Measurements from ENCODE around the gene CSAG1. TPM values are rescaled to one million over a fixed set of nuclear protein-coding genes. Genes with fewer than 3 reads are reported as not detected.
"Not testable (repeated sequence)": the region's sequence is repeated elsewhere in the genome, so short reads cannot be mapped to it uniquely, and the experiment has no call there.

CSAG1 gene
- polyA plus RNA-seq, 4 donors = not detected

DNA sequence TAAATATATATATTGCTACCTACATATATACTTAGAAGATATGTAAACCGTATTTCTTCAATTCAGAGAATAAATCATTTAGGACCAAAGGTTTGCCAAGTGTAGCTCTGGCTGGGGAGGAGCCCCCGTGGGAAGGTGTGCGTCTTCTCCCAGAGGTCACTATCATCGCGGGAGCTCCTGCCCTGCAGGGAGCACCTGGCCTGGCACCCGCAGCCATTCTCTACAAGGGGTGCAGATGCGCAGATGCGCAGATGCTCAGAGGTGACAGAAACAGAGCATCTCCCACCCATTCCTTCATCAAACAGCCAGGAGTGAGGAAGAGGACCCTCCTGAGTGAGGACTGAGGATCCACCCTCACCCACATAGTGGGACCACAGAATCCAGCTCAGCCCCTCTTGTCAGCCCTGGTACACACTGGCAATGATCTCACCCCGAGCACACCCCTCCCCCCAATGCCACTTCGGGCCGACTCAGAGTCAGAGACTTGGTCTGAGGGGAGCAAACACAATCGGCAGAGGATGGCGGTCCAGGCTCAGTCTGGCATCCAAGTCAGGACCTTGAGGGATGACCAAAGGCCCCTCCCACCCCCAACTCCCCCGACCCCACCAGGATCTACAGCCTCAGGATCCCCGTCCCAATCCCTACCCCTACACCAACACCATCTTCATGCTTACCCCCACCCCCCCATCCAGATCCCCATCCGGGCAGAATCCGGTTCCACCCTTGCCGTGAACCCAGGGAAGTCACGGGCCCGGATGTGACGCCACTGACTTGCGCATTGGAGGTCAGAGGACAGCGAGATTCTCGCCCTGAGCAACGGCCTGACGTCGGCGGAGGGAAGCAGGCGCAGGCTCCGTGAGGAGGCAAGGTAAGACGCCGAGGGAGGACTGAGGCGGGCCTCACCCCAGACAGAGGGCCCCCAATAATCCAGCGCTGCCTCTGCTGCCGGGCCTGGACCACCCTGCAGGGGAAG lies 19.4 kb downstream of the CSAG1 start, which contains the start of gene MAGEA2B:
MAGEA2B (plus strand) TSS at position 814 of the 973 bp plus-strand sequence. CDS start 2,479 bp downstream, outside the sequence.
- not testable (repeated sequence) for FAIRE-seq; H3K27me3 ChIP-seq (ENCODE audit: control insufficient read depth in 3 of 3, insufficient read depth in 3 of 3, low read length in 3 of 3); H3K27ac ChIP-seq (ENCODE audit: low read depth in 1 of 3, low read length in 2 of 3); DNase-seq; H3K4me3 ChIP-seq (ENCODE audit: low read depth in 1 of 3, low read length in 3 of 3); H3K4me1 ChIP-seq (ENCODE audit: control insufficient read depth in 3 of 3, insufficient read depth in 2 of 3, low read depth in 1 of 3, low read length in 2 of 3); H3K36me3 ChIP-seq (ENCODE audit: control insufficient read depth in 3 of 3, insufficient read depth in 2 of 3, low read depth in 1 of 3, low read length in 3 of 3); H3K9me3 ChIP-seq (ENCODE audit: control insufficient read depth in 2 of 2, insufficient read depth in 1 of 2, low read depth in 1 of 2, low read length in 1 of 2)
- no CpG with 5 or more reads among the region's 35 CpGs for WGBS, 3 donors

DNA sequence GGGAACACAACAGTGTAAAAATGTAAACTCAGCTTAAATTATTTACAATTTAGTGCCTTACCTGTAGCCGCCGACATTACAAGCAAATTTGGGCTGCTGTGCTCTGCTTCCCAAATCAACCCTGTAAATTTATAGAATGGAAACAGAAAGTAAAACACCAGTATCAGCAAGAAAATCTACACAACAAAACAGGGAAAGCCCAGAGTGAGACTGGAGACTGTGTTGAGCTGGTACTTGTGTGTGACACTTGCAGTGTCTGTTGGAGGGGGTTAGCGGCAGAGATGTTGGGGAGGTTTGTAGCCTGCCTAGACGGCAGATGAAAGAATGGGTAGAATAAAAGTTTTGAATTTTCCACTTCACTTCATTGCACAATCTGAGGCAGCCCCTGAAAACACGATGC lies 20.3 kb downstream of the CSAG1 start:
- FAIRE-seq = peak; percentile 62
- H3K27ac ChIP-seq (ENCODE audit: low read depth in 1 of 3, low read length in 2 of 3); H3K9me3 ChIP-seq (ENCODE audit: control insufficient read depth in 2 of 2, insufficient read depth in 1 of 2, low read depth in 1 of 2, low read length in 1 of 2); H3K36me3 ChIP-seq (ENCODE audit: control insufficient read depth in 3 of 3, insufficient read depth in 2 of 3, low read depth in 1 of 3, low read length in 3 of 3); H3K27me3 ChIP-seq (ENCODE audit: control insufficient read depth in 3 of 3, insufficient read depth in 3 of 3, low read length in 3 of 3); DNase-seq; H3K4me1 ChIP-seq (ENCODE audit: control insufficient read depth in 3 of 3, insufficient read depth in 2 of 3, low read depth in 1 of 3, low read length in 2 of 3); H3K4me3 ChIP-seq (ENCODE audit: low read depth in 1 of 3, low read length in 3 of 3): not testable (repeated sequence)
- WGBS, 3 donors = no CpG with 5 or more reads among the region's 5 CpGs

DNA sequence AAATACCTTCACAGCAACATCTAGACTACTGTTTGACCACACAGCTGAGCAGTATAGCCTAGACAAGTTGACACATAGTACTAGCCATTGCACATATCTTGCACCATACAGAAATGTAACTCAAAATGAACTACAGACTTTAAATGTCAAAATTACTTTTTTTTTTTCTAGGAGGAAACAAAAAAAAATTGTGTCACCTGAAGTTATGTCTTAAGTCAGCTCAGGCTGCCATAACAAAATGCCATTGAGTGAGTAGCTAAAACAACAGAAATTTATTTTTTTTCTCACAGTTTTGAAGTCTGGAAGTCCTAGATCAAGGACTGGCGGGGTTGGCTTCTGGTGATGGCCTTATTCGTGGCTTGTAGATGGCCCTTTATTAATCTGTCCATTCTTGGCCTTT lies 24.3 kb downstream of the CSAG1 start, which contains the start of gene CSAG2:
CSAG2 (minus strand) TSS at position 101 of the 400 bp plus-strand sequence. CDS start 161 bp downstream, outside the sequence.
- not testable (repeated sequence) for H3K9me3 ChIP-seq (ENCODE audit: control insufficient read depth in 2 of 2, insufficient read depth in 1 of 2, low read depth in 1 of 2, low read length in 1 of 2); H3K4me1 ChIP-seq (ENCODE audit: control insufficient read depth in 3 of 3, insufficient read depth in 2 of 3, low read depth in 1 of 3, low read length in 2 of 3); DNase-seq; H3K36me3 ChIP-seq (ENCODE audit: control insufficient read depth in 3 of 3, insufficient read depth in 2 of 3, low read depth in 1 of 3, low read length in 3 of 3); H3K27ac ChIP-seq (ENCODE audit: low read depth in 1 of 3, low read length in 2 of 3); FAIRE-seq; H3K27me3 ChIP-seq (ENCODE audit: control insufficient read depth in 3 of 3, insufficient read depth in 3 of 3, low read length in 3 of 3); H3K4me3 ChIP-seq (ENCODE audit: low read depth in 1 of 3, low read length in 3 of 3)
- no CpG with 5 or more reads among the region's 2 CpGs for WGBS, 3 donors

DNA sequence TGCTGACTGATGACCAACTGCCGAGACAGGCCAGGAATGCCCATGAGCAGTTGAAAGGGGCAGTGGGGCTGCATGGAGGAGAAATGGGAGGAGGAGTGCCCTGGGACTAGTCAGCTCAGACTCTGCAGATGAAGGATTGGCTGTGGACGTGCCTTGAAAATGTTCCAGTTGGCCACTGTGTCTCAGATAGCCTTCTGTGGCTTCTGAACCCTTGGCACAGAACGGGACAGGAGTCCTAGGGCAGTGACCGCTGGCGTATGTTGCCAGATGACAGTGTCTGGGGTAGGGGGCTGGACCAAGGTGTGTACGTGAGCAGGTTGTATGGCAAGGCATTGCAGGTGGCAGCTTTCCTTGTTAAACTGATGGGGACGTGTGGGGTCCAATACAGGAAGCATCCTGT lies 27.0 kb downstream of the CSAG1 start:
- FAIRE-seq; H3K4me1 ChIP-seq (ENCODE audit: control insufficient read depth in 3 of 3, insufficient read depth in 2 of 3, low read depth in 1 of 3, low read length in 2 of 3); H3K9me3 ChIP-seq (ENCODE audit: control insufficient read depth in 2 of 2, insufficient read depth in 1 of 2, low read depth in 1 of 2, low read length in 1 of 2); H3K36me3 ChIP-seq (ENCODE audit: control insufficient read depth in 3 of 3, insufficient read depth in 2 of 3, low read depth in 1 of 3, low read length in 3 of 3); DNase-seq; H3K27ac ChIP-seq (ENCODE audit: low read depth in 1 of 3, low read length in 2 of 3); H3K4me3 ChIP-seq (ENCODE audit: low read depth in 1 of 3, low read length in 3 of 3); H3K27me3 ChIP-seq (ENCODE audit: control insufficient read depth in 3 of 3, insufficient read depth in 3 of 3, low read length in 3 of 3): not testable (repeated sequence)
- 81 to 89% (median 84%) methylated on average over 2 to 4 of the region's 7 CpGs for WGBS, 3 donors

DNA sequence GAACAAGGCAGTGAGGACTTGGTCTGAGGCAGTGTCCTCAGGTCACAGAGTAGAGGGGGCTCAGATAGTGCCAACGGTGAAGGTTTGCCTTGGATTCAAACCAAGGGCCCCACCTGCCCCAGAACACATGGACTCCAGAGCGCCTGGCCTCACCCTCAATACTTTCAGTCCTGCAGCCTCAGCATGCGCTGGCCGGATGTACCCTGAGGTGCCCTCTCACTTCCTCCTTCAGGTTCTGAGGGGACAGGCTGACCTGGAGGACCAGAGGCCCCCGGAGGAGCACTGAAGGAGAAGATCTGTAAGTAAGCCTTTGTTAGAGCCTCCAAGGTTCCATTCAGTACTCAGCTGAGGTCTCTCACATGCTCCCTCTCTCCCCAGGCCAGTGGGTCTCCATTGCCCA lies 33.1 kb downstream of the CSAG1 start:
- not testable (repeated sequence) for DNase-seq; H3K27me3 ChIP-seq (ENCODE audit: control insufficient read depth in 3 of 3, insufficient read depth in 3 of 3, low read length in 3 of 3); H3K36me3 ChIP-seq (ENCODE audit: control insufficient read depth in 3 of 3, insufficient read depth in 2 of 3, low read depth in 1 of 3, low read length in 3 of 3); FAIRE-seq; H3K4me3 ChIP-seq (ENCODE audit: low read depth in 1 of 3, low read length in 3 of 3); H3K9me3 ChIP-seq (ENCODE audit: control insufficient read depth in 2 of 2, insufficient read depth in 1 of 2, low read depth in 1 of 2, low read length in 1 of 2); H3K4me1 ChIP-seq (ENCODE audit: control insufficient read depth in 3 of 3, insufficient read depth in 2 of 3, low read depth in 1 of 3, low read length in 2 of 3); H3K27ac ChIP-seq (ENCODE audit: low read depth in 1 of 3, low read length in 2 of 3)
- 73 to 97% (median 95%) methylated on average over 4 of the region's 5 CpGs for WGBS, 3 donors

DNA sequence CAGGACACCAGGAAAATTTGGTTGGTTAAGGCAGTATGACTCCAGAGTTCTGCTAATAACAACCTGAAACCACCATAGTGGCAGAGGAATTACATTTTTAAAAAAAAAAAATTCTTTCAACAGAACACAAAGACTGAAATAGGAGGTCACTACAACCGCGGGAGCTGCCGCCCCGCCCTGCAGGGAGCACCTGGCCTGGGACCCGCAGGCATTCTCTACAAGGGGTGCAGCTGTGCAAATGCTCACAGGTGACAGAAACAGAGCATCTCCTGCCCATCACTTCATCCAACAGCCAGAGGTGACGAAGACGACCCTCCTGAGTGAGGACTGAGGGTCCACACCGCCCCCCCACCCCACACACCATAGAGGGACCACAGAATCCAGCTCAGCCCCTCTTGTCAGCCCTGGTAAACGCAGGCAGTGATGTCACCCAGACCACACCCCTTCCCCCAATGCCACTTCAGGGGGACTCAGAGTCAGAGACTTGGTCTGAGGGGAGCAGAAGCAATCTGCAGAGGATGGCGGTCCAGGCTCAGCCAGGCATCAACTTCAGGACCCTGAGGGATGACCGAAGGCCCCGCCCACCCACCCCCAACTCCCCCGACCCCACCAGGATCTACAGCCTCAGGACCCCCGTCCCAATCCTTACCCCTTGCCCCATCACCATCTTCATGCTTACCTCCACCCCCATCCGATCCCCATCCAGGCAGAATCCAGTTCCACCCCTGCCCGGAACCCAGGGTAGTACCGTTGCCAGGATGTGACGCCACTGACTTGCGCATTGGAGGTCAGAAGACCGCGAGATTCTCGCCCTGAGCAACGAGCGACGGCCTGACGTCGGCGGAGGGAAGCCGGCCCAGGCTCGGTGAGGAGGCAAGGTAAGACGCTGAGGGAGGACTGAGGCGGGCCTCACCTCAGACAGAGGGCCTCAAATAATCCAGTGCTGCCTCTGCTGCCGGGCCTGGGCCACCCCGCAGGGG lies 35.3 kb downstream of the CSAG1 start, which contains the start of gene MAGEA3:
MAGEA3 (plus strand) TSS at position 843 of the 980 bp plus-strand sequence. CDS start 2,039 bp downstream, outside the sequence.
- H3K4me1 ChIP-seq (ENCODE audit: control insufficient read depth in 3 of 3, insufficient read depth in 2 of 3, low read depth in 1 of 3, low read length in 2 of 3); H3K27ac ChIP-seq (ENCODE audit: low read depth in 1 of 3, low read length in 2 of 3); H3K36me3 ChIP-seq (ENCODE audit: control insufficient read depth in 3 of 3, insufficient read depth in 2 of 3, low read depth in 1 of 3, low read length in 3 of 3); DNase-seq; H3K4me3 ChIP-seq (ENCODE audit: low read depth in 1 of 3, low read length in 3 of 3); H3K27me3 ChIP-seq (ENCODE audit: control insufficient read depth in 3 of 3, insufficient read depth in 3 of 3, low read length in 3 of 3); FAIRE-seq; H3K9me3 ChIP-seq (ENCODE audit: control insufficient read depth in 2 of 2, insufficient read depth in 1 of 2, low read depth in 1 of 2, low read length in 1 of 2): not testable (repeated sequence)
- 78 to 90% (median 89%) methylated on average over 2 to 7 of the region's 34 CpGs for WGBS, 3 donors

DNA sequence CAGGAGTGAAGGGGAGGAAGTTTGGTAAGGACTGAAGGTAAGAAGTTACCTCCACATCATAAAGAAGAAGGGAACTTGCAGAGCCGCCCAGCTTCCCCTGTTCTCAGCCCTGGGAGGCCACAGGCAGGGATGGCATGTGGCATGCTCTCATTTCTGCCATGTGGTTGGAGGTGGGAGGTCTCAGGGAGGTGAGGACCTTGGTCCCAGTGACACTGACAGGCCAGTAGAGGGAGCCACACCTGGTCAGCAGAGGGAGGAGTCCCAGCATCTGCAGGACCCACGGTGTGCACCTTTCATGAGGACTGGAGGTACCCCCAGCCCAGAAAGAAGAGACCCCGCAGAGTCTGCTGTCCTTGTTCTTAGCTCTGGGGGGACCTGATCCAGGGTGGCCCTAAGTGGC lies 52.5 kb downstream of the CSAG1 start:
- FAIRE-seq = not testable (repeated sequence)
- WGBS, 3 donors = no CpG with 5 or more reads among the region's 3 CpGs

More for the DNA sequence above, 52.5 kb downstream of the CSAG1 start:
- not testable (repeated sequence) for H3K4me3 ChIP-seq (ENCODE audit: low read depth in 1 of 3, low read length in 3 of 3); DNase-seq; H3K36me3 ChIP-seq (ENCODE audit: control insufficient read depth in 3 of 3, insufficient read depth in 2 of 3, low read depth in 1 of 3, low read length in 3 of 3); H3K27ac ChIP-seq (ENCODE audit: low read depth in 1 of 3, low read length in 2 of 3); H3K9me3 ChIP-seq (ENCODE audit: control insufficient read depth in 2 of 2, insufficient read depth in 1 of 2, low read depth in 1 of 2, low read length in 1 of 2); H3K4me1 ChIP-seq (ENCODE audit: control insufficient read depth in 3 of 3, insufficient read depth in 2 of 3, low read depth in 1 of 3, low read length in 2 of 3); H3K27me3 ChIP-seq (ENCODE audit: control insufficient read depth in 3 of 3, insufficient read depth in 3 of 3, low read length in 3 of 3)
